AG04449 (cell line): ENCODE data around the gene CYB5A.

Source experiments
- CTCF ChIA-PET: fragments of 350-600 bp; formaldehyde crosslinking; extraction: SDS; loops from one replicate; lab custom pipeline; 2021; ENCODE audit warnings: antibody characterized with exemption; lab: Yijun Ruan, JAX
- POLR2A ChIA-PET: fragments of 400-600, 350-600 bp; formaldehyde crosslinking; extraction: SDS; loops from one replicate; lab custom pipeline; 2020; ENCODE audit warnings: antibody characterized with exemption, inconsistent platforms; lab: Yijun Ruan, JAX
- DNase-seq: peaks from one replicate; pipeline ENCODE4 v3.0.0-alpha.2; 2010; ENCODE audit warnings: low read depth, low spot score
- H3K4me3 ChIP-seq: 2 replicates; pipeline ENCODE4 v1.5.1; 2011; ENCODE audit warnings: low read depth, mild to moderate bottlenecking, control low read depth, low read length
- TF ChIP-seq, protein P1 (sequence below): IDR thresholded peaks from one replicate; pipeline ENCODE4 v1.5.1; 2011; ENCODE audit warnings: mild to moderate bottlenecking, moderate library complexity, low read length, control low read depth, inconsistent platforms; ENCODE audit not compliant: insufficient read depth; ENCODE audit errors: missing control alignments

CYB5A gene

DNA sequence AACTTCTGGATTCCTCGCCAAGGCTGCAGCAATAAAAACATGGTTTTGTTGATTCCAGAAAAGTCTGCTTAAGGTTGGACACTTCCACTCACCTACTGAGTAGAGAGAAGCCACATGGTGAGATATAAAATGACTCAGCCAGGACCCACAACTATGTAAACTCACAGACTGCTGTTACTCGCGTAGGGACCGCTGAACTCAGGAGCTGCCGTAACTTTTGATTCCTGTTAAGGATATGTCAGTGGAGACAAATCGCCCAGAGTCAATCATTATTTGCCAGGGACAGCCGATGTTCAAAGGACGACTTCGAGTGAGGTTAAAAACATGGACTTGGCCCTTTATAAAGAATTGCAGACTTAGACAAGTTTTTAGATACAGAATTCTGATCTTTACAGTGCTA, 25.6 kb downstream of the CYB5A start:
- CTCF ChIA-PET: no interaction called here

DNA sequence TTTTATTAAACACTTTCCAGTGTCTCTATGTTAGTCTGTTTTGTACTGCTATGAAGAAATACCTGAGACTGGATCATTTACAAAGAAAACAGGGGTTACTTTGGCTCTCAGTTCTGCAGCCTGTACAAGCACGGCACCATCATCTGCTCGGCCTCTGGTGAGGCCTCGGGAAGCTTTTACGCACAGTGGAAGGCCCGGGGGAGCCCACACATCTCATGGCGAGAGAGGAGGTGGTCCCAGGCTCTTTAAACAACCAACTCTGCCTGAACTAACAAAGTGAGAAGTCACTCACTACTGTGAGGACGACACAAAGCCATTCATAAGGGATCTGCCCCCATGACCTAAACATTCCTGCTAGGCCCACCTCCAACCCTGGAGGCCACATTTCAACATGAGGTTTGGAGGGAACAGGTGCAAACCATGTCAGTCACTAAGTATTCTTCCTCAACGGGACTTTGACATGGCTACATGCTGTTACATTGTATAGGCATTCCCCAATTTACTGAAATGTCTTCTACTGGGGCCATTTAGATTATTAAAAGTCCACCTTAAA, 26.1 kb downstream of the CYB5A start:
- CTCF ChIA-PET: no interaction called here
- POLR2A ChIA-PET: no interaction called here
- TF ChIP-seq, protein P1, sequence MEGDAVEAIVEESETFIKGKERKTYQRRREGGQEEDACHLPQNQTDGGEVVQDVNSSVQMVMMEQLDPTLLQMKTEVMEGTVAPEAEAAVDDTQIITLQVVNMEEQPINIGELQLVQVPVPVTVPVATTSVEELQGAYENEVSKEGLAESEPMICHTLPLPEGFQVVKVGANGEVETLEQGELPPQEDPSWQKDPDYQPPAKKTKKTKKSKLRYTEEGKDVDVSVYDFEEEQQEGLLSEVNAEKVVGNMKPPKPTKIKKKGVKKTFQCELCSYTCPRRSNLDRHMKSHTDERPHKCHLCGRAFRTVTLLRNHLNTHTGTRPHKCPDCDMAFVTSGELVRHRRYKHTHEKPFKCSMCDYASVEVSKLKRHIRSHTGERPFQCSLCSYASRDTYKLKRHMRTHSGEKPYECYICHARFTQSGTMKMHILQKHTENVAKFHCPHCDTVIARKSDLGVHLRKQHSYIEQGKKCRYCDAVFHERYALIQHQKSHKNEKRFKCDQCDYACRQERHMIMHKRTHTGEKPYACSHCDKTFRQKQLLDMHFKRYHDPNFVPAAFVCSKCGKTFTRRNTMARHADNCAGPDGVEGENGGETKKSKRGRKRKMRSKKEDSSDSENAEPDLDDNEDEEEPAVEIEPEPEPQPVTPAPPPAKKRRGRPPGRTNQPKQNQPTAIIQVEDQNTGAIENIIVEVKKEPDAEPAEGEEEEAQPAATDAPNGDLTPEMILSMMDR: no peak
- DNase-seq: no peak
- H3K4me3 ChIP-seq: no peak overlapping the region

More for the DNA sequence above, 25.6 kb downstream of the CYB5A start:
- DNase-seq: no peak
- H3K4me3 ChIP-seq: no peak overlapping the region
- POLR2A ChIA-PET: no interaction called here
- TF ChIP-seq, protein P1: no peak

DNA sequence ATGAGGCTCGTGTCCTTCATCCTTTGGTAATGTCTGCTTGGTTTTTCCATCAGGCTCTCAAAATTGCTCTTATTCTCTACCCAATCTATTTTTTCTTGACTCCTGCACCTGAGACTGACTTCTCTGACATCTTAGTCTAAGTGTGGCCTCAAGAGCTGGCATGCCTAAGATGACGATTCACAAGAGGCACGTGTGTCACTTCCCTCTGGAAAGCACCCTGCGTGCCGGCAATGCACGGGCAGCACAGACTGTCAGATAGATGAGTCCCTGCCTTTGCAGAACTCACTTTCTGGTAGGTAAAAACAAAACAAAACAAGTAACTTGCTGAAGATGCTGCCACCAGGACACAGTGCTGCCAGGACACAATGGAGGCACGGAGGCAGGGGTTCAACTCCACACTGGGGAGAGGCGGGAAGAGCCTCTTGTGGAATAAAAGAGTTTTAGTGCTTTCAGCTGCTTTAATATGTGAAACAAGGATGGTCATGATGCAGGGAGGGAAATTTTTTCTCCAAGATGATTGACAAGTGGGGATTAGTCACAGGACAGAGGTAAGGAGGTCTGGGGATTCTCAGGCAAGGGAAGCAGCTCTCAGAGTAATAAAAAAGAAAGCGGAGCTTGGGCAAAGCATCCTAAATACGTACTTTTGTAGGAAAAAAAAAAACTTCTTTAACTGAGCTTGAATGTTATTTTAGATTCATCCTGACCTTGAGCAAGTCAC, 27.3 kb downstream of the CYB5A start:
- ChIA-PET POLR2A (no interaction called here), CTCF (no interaction called here)

DNA sequence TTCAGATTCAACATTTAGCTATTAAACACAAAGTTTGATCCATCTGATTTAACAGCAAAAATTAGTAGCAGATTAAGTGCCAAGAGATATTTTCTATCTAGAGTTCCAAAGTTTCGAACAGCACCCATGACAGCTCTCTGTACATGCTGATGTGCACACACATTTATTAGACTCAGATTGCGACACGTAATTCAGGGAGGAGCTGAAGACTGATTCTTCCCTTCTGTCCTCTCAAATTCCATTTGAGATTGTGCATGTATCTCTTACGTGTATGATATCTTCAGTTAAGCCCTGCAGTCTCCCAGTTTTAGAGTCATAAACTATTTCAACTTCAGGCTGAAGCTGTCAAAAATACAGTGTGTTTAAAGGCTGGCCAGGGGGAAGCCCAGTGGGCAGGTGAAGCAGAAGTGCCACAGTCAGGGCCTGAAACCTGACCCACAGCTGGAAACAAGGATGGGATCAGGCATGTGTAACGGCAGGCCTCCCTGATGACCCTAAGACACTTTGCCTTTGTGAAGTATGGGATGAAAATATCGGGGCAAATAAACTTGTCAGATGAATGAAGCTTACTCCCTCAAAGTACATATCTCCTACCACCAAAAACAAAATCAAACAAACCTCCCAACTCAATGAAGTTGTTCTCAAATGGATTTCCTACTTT, 30.6 kb downstream of the CYB5A start:
- ChIA-PET CTCF (no interaction called here), POLR2A (no interaction called here)
- no peak overlapping the region for H3K4me3 ChIP-seq
- TF ChIP-seq, protein P1: no peak
- DNase-seq: no peak

More for the DNA sequence above, 27.3 kb downstream of the CYB5A start:
- no peak for DNase-seq
- H3K4me3 ChIP-seq: no peak overlapping the region
- TF ChIP-seq, protein P1: no peak

DNA sequence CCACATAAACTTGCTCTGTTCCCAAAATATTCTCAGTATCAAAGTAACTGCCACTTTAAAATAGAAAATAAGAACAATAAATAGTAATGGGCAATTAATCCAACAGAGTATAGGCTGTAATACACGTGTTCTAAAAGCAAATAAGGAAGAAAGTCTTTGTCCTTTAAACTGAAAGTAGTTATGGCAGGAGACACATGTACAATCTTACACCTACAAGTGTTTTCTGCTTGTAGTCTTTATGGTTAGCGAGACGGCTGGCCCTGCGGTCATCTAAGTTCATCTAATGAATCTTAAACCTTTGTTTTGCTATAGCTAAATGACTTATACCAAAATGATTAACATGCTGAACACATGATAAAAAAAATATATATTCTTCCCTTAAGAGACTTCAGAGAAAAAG, 32.4 kb downstream of the CYB5A start:
- ChIA-PET CTCF (no interaction called here), POLR2A (no interaction called here)
- TF ChIP-seq, protein P1: no peak
- H3K4me3 ChIP-seq: no peak overlapping the region
- no peak for DNase-seq

DNA sequence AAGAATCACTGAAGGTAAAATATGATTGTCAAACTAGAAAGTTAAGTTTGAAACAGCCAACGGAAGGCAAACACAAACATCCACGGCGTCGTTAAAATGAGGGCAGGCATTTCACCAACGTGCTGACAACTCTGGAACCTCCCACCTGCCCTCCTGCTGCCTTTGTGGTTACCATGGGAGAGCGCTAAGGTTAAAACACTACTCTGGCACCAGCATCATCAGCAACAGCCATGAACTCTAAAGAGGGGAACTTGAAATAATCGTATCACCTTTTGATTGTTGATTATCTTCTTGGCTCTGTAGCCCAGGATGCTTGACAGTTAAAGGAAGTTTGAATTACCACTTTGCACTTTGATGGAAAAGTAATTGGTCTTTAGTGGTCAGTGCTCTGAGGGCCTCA, 34.7 kb downstream of the CYB5A start:
- TF ChIP-seq, protein P1: no peak
- DNase-seq: no peak
- H3K4me3 ChIP-seq: no peak overlapping the region
- POLR2A ChIA-PET: no interaction called here
- CTCF ChIA-PET: no interaction called here
